Right atrium auricular region (tissue), 2 donors: ENCODE measurements around the gene PARPBP. TPM values are rescaled to one million over a fixed set of nuclear protein-coding genes. Genes with fewer than 3 reads are reported as not detected.
"Not testable (repeated sequence)": the region's sequence is repeated elsewhere in the genome, so short reads cannot be mapped to it uniquely, and the experiment has no call there.

Experiments used
- DNase-seq: peaks from one replicate; pipeline ENCODE4 v3.0.0-alpha.2; 2019; ENCODE audit warnings: low spot score
- H3K27ac ChIP-seq, 2 donors: fragments of 200-600 bp; sonication (generic); 1 replicate in 1 of 2; 2 replicates in 1 of 2; pipeline ENCODE4 v1.5.1; 2016 to 2019
- H3K27me3 ChIP-seq, 2 donors: fragments of 200-600 bp; sonication (generic); one replicate each; pipeline versions ENCODE4 v1.5.1 to v1.6.0; 2017 to 2019
- H3K36me3 ChIP-seq: fragments of 200-600 bp; sonication (generic); one replicate; pipeline ENCODE4 v1.5.1; 2016
- H3K4me1 ChIP-seq, 2 donors: fragments of 200-600 bp; sonication (generic); one replicate each; pipeline versions ENCODE4 v1.5.1 to v1.6.0; 2017 to 2019
- H3K4me3 ChIP-seq, 2 donors: fragments of 200-600 bp; sonication (generic); 1 replicate in 1 of 2; 2 replicates in 1 of 2; pipeline ENCODE4 v1.5.1; 2017 to 2019; ENCODE audit warnings: mild to moderate bottlenecking in 1 of 2, moderate library complexity in 1 of 2
- H3K9me3 ChIP-seq, 2 donors: fragments of 200-600 bp; sonication (generic); one replicate each; pipeline ENCODE4 v1.5.1; 2019
- CTCF ChIP-seq, 2 donors: fragments of 200-600 bp; sonication (generic); IDR thresholded peaks; one replicate each; pipeline ENCODE4 v1.5.1; 2019; ENCODE audit warnings: antibody characterized with exemption in 2 of 2
- total RNA-seq, 2 donors: library from RNA; depleted of rRNA; stranded (reverse); fragments of >200 nt; gene quantifications; one replicate each; pipeline ENCODE4 v1.1.0, GENCODE V29; 2016

The PARPBP gene
- total RNA-seq: 1 to 10 TPM in 1 of 2 donors, under 1 TPM in 1; 0.28 to 2.2 TPM

GRCh38 chr12:102119674-102120563 lies at the start of gene PARPBP, which contains the start of gene NUP37:
Gene PARPBP (plus strand): TSS chr12:102120183. CDS start chr12:102123889, 3,706 bp downstream.
Gene NUP37 (minus strand): TSS chr12:102120114. CDS start chr12:102118518, 1,596 bp downstream.
- Histone ChIP-seq H3K4me1 (peaks cover 0 to 18% of the 10 kb centered on the region in 2 donors), H3K4me3 (peak within 1 kb of the TSS; percentile 87 to 95), H3K36me3 (peaks cover 19% of the 10 kb centered on the region), H3K27me3 (no peaks in the 10 kb centered on the region), H3K27ac (peak within 1 kb of the TSS; percentile 87 to 91), H3K9me3 (no peaks in the 10 kb centered on the region)
- DNase-seq: peak; percentile 86
- peak in 1 of 2 donors; percentile 45 for TF ChIP-seq CTCF (IDR thresholded peaks at IDR 0.05)

GRCh38 chr12:102072092-102072491 lies 47.9 kb upstream of the PARPBP start:
- not testable (repeated sequence) for H3K9me3 ChIP-seq, H3K4me3 ChIP-seq, H3K36me3 ChIP-seq, H3K27me3 ChIP-seq, DNase-seq, H3K27ac ChIP-seq, H3K4me1 ChIP-seq

DNA sequence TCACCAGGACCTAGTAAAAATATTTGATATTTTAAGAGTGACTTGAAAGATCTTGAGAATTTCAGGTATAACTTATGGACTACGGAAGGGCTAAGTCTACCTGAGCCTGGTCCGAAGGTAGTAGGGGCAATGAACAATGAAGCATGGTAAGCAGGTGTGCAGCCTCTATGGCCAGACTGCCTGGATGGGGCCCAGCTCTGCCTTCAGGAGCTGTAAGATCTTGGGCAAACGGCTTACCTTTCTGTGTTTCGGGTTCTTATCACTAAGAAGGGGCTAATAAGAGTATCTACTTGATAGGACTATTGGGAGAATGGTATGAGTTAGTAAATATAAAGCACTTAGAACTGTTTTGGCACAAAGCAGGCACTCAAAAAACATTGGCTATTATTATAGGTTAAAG lies 39.1 kb upstream of the PARPBP start:
- H3K9me3 ChIP-seq: no peaks in the 10 kb centered on the region
- DNase-seq: no peak
- H3K4me3 ChIP-seq: no peak overlapping the region
- H3K4me1 ChIP-seq: no peaks in the 10 kb centered on the region
- no peaks in the 10 kb centered on the region for H3K27me3 ChIP-seq
- H3K27ac ChIP-seq: no peak overlapping the region
- no peak for TF ChIP-seq CTCF (IDR thresholded peaks at IDR 0.05)
- H3K36me3 ChIP-seq: peaks cover 24% of the 10 kb centered on the region

DNA sequence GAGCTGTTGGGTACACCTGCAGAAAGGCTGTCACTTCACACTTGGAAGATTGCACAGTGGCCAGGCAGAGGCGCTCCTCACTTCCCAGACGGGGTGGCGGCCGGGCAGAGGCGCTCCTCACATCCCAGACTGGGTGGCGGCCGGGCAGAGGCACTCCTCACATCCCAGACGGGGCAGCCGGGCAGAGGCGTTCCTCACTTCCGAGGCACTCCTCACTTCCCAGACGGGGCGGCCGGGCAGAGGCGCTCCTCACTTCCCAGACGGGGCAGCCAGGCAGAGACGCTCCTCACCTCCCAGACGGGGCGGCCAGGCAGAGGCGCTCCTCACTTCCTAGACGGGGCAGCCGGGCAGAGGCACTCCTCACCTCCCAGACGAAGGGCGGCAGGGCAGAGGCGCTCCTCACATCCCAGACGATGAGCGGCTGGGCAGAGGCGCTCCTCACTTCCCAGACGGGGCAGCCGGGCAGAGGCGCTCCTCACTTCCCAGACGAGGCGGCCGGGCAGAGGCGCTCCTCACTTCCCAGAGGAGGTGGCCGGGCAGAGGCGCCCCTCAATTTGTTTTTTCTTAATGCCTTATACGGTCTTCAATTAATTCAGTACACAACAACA lies 30.7 kb upstream of the PARPBP start:
- H3K27ac ChIP-seq, H3K4me3 ChIP-seq, H3K9me3 ChIP-seq, DNase-seq, H3K4me1 ChIP-seq, H3K27me3 ChIP-seq: not testable (repeated sequence)
- H3K36me3 ChIP-seq: peaks cover 12% of the 10 kb centered on the region

DNA sequence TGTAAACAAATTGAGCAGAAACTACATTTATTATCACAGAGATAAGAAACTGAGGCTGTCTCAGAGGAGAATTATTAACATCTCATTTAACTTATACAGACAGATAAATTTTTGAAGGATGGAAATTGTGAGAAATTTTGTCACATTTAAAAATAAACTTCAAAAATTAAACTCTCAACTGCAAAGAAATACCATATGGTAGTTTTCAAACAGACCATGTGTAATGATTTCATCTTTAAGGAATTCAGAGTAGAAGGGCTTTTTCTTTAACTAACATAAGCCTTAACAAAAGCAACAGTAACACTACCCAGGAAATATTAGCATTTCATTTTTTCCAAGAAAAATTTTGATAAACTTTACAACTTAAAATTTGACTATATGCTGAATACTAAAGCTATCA lies 26.7 kb upstream of the PARPBP start:
- Histone ChIP-seq H3K27me3 (no peaks in the 10 kb centered on the region), H3K27ac (no peak overlapping the region), H3K4me1 (no peaks in the 10 kb centered on the region), H3K36me3 (no peaks in the 10 kb centered on the region), H3K4me3 (no peak overlapping the region), H3K9me3 (no peaks in the 10 kb centered on the region)
- DNase-seq: no peak
- no peak for TF ChIP-seq CTCF (IDR thresholded peaks at IDR 0.05)

- Histone ChIP-seq H3K4me1 (no peaks in the 10 kb centered on the region), H3K27me3 (no peaks in the 10 kb centered on the region), H3K27ac (no peak overlapping the region), H3K9me3 (no peaks in the 10 kb centered on the region), H3K4me3 (no peak overlapping the region), H3K36me3 (no peaks in the 10 kb centered on the region)
- no peak for DNase-seq
- peak in 1 of 2 donors; percentile 48 for TF ChIP-seq CTCF (IDR thresholded peaks at IDR 0.05)
These were observed 24.2 kb upstream of the PARPBP start for GRCh38 chr12:102095677-102096263.
